LoVo (cell line): ENCODE results near the gene TTC39A.
"Not testable (repeated sequence)": the region's sequence is repeated elsewhere in the genome, so short reads cannot be mapped to it uniquely, and the experiment has no call there.

Experiments
- DNase-seq: peaks from one replicate; pipeline ENCODE4 v3.0.0-alpha.2; 2016; ENCODE audit warnings: low spot score

TTC39A gene

DNA sequence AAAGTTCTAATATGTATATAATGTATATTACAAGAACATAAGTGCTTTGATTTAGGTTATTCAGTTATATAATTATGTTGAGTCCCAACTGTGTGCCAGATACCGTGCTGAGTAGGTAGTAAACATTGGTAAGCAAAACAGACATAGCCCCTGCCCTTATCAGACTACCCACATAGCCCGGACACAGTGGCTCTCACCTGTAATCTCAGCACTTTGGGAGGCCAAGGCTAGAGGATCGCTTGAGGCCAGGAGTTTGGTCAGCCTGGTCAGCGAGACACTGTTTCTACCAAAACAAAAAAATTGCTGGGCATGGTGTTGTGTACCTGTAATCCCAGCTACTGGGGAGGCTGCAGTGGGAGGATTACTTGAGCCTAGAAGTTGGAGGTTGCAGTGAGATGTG lies 63.6 kb downstream of the TTC39A start:
- DNase-seq = no peak

- DNase-seq = no peak
Observed at GRCh38 chr1:51266181-51266580, 64.2 kb downstream of the TTC39A start.

DNA sequence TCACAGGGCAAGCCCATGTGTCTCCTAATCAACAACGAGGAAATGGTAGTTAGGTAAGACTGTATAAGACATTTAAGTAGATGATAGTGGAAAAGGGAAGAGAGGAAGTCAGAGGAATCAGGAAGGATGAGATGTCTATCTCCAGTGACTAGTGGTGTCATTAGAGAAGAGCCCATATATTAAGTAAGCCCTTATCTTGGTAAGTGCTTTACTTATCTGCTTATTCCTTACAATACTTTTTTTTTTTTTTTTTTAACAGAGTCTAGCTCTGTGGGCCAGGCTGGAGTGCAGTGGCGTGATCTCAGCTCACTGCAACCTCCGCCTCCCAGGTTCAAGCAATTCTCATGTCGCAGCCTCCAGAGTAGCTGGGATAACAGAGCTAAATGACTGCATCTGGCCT lies 64.7 kb downstream of the TTC39A start:
- DNase-seq = no peak

- DNase-seq = peak; percentile 27
Observed at GRCh38 chr1:51264451-51264850, 65.9 kb downstream of the TTC39A start.

DNA sequence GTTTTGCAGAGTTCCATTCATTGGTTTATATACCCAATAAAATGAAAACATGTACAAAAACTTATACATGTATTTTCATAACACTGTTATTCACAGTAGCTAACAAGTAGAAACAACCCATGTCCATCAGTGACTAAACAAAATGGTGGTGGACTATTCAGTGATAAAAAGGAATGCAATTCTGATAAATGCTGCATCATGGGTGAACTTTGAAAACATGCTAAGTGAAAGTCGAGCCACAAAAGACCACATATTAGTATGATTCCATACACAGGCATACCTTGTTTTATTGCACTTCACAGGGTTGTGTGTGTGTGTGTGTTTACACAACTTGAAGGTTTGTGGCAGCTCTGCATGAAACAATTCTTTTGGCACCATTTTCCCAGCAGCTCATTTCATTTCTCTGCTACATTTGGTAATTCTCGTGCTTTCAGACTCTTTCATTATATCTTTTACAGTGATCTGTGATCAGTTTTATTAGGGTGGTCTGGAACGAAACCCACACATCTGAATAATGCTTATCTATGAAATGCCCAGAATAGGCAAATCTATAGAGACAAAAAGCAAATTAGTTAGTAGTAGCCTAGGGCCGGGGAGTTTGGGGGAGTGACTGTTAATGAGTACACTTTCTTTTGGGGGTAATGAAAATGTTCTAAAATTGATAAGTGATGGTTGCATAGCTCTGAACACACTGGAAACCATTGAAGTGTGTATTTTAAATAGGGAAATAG lies 67.0 kb downstream of the TTC39A start:
- no peak for DNase-seq

DNA sequence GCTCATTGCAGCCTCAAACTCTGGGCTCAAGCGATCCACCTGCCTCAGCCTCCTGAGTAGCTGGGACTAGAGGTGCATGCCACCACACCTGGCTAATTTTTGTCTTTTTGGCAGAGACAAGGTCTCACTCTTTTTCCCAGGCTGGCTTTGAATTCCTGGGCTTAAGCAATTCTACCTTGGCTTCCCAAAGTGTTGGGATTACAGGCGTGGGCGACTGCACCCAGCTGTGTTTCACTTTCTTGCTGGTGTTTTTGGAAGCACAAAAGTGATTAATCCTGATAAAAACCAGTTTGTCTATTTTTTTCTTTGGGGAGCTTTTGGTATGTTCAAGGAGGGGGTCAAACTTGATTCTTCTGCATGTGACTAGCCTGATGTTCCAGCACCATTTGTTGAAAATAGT lies 75.0 kb downstream of the TTC39A start:
- no peak for DNase-seq

GRCh38 chr1:51253691-51254090 lies 76.7 kb downstream of the TTC39A start:
- no peak for DNase-seq

DNA sequence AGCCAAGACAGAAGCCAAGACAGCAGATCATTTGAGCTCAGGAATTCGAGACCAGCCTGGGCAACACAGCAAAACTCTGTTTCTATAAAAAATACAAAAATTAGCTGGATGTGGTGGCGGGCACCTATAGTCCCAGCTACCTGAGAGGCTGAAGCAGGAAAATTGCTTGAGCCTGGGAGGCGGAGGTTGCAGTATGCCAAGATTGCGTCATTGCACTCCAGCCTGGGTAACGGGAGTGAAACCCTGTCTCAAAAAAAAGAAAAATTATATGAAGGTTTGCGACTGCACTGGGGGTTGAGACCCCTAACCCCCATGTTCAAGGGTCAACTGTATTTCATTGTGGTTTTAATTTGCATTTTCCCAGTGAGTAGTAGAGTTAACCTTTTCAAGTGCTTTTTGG lies 78.0 kb downstream of the TTC39A start:
- DNase-seq = no peak

DNA sequence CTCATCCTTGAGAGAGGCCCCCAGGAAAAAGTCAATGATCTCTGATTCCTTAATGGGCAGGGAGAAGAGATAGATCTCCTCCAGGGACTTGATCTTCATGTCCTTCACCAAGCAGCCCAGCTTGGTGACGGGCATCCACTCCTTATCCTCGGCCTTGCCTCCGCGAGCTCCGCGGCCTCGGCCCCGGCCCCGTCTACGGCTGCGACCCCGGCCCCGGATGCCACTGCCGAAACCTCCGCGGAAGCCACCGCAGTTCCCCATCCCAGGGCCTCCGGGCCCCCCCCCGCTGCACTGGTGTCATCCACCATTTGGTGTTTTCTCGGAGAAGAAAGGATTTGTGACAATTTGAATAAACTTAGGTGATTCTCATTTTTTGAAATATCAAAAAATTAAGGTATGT lies 79.2 kb downstream of the TTC39A start:
- not testable (repeated sequence) for DNase-seq

DNA sequence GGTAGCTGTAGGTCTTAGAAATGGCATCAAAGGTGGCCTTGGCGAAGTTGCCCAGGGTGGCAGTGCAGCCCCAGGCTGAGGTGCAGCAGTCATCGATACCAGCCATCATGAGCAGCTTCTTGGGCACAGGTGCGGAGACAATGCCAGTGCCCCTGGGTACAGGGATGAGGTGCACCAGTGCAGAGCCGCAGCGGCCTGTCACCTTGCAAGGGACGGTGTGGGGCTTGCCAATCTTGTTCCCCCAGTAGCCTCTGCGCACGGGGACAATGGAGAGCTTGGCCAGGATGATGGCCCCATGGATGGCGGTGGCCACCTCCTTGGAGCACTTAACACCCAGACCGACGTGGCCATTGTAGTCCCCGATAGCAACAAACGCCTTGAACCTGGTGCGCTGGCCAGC lies 79.6 kb downstream of the TTC39A start:
- not testable (repeated sequence) for DNase-seq

DNA sequence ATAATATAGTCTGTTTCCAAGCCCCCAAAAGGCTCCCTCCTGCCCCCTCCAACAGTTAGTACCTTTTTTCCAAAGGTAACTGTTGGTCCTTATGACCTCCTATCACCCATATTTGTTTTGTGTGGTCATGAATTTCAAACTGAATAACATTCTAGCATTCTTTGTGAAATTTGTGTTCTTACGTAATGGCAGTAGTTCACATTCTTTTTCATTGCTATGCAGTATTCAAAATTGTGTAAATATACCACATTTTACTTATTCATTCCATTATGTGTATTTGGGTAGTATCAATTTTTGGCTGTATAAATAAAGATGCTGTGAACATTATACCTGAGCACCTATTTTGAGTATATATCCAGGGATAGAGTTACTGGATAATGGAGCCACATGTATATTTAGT lies 80.9 kb downstream of the TTC39A start:
- DNase-seq = no peak

DNA sequence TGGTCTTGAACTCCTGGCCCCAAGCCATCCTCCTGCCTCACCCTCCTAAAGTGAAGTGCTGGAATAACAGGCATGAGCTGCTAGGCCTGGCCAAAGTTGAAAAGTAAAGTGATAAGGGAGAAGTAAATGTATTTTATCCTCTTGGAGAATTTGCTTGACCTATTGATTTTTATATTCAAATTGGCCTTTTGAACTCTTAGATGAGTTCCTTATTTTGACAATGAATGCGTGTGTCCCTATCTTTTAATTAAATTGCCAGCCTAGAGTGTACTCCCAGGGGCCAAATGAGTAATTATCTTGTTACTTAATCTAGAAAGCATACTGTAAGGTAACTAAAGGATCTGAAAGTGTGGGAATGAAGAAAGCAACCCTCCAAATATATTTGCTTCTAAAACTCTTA lies 82.9 kb downstream of the TTC39A start:
- DNase-seq = no peak

- DNase-seq = no peak
Observed at GRCh38 chr1:51247022-51247421, 83.3 kb downstream of the TTC39A start.

GRCh38 chr1:51242546-51242945 lies 87.8 kb downstream of the TTC39A start:
- no peak for DNase-seq

- no peak for DNase-seq
Observed at GRCh38 chr1:51241119-51241518, 89.2 kb downstream of the TTC39A start.

DNA sequence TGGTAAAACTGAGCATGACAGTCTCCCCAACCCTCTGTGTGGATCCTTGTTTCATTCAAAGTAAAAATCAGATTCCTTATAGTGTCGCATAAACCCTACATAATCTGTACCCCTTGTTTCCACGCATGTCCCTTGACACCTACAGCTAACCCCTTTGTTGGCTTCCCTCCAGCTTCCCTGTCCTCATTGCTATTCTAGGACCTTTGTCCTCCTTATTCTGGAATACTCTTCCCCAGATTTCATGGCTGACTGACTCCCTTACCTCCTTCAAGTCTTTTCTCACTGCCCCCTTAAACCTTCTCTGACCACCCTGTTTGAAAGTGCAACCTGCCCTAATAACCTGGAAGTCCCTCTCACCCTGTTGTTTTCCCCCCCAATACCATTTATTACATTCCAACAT lies 90.3 kb downstream of the TTC39A start:
- DNase-seq = no peak

DNA sequence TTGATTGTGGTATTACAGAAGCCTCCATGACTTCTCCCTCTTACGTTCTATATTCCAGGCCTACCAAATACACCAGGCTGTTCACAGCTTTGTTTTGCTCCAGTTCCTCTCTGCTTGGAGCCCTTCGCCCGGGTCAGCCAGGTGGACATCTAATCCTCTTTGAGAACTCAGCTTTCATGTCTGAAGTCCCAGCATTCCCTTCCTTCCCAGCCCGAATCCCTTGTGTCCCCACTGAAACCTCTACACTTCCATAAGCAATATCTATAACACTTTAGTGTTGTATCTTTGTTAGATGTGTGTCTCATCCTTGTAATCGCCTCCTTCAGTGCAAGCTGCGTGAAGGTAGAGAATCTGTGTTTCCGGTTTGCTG lies 92.3 kb downstream of the TTC39A start:
- DNase-seq = no peak

DNA sequence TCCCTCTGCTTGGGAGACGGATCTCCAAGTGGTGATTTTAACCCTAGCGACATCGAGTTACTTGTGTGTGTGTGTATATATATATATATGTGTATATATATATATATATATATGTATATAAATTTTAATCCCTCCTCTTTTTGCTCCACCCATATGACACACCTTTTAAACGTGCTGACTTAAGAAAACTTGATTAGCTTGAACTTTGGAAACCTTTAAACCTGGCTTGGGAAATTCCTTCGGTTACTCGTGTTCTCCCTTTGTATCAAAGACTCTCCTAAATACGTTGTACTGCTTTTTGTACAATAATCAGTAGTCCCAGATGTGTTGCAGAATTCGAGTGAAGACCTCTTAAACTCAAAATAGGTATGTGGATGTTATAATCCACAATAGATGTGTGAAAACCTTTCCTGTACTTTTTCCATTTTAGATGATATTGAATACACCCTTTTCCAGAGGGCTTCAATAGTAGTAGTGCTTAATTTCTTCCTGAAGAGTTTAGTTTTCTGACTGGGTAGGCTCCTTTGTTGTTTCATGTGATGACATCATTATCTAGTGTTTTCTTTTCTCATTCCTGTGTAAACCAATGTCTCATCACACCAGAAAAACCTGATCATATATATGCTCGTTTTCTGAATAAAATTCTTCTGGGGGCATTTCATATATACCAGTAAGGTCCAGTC lies 92.9 kb downstream of the TTC39A start:
- peak; percentile 19 for DNase-seq
